Measurements from ENCODE around the gene PRM1. TPM values are rescaled to one million over a fixed set of nuclear protein-coding genes. Genes with fewer than 3 reads are reported as not detected.
"Not testable (repeated sequence)": the region's sequence is repeated elsewhere in the genome, so short reads cannot be mapped to it uniquely, and the experiment has no call there.

PRM1 gene
- total and polyA plus RNA-seq, 4 donors = not detected

GRCh38 chr16:11299865-11300559 is 18.9 kb upstream of the PRM1 start:
- intact Hi-C loops (cut with DNase I) = no loop called here
- ATAC-seq (ENCODE audit: low FRiP score) (no peak), DNase-seq (no peak)
- no peaks in the 10 kb centered on the region for H3K9me3 ChIP-seq (ENCODE audit: control insufficient read depth, low read length)
- H3K4me1 ChIP-seq (ENCODE audit: control insufficient read depth in 1 of 2, insufficient read depth in 2 of 2, low read length in 2 of 2) = no peaks in the 10 kb centered on the region
- H3K27me3 ChIP-seq (ENCODE audit: control insufficient read depth in 1 of 2, insufficient read depth in 2 of 2, low read length in 1 of 2) = no peaks in the 10 kb centered on the region
- WGBS, 2 donors = 90 to 92% methylated on average over 6 of the region's 6 CpGs
- H3K36me3 ChIP-seq (ENCODE audit: control insufficient read depth in 1 of 2, insufficient read depth in 2 of 2, low read length in 1 of 2) = no peaks in the 10 kb centered on the region
- H3K27ac ChIP-seq (ENCODE audit: low read depth in 1 of 2, low read length in 2 of 2) = no peak overlapping the region
- no peak overlapping the region for H3K4me3 ChIP-seq (ENCODE audit: low read length in 2 of 2)

- ATAC-seq (ENCODE audit: low FRiP score); DNase-seq; H3K9me3 ChIP-seq (ENCODE audit: control insufficient read depth, low read length); H3K36me3 ChIP-seq (ENCODE audit: control insufficient read depth in 1 of 2, insufficient read depth in 2 of 2, low read length in 1 of 2); intact Hi-C loops (cut with DNase I); H3K27ac ChIP-seq (ENCODE audit: low read depth in 1 of 2, low read length in 2 of 2); H3K4me3 ChIP-seq (ENCODE audit: low read length in 2 of 2); H3K27me3 ChIP-seq (ENCODE audit: control insufficient read depth in 1 of 2, insufficient read depth in 2 of 2, low read length in 1 of 2); H3K4me1 ChIP-seq (ENCODE audit: control insufficient read depth in 1 of 2, insufficient read depth in 2 of 2, low read length in 2 of 2): not testable (repeated sequence)
- WGBS, 2 donors = 92 to 94% methylated on average over 13 of the region's 13 CpGs
These were observed 17.9 kb upstream of the PRM1 start for GRCh38 chr16:11298950-11299547.

- no peak for DNase-seq
- intact Hi-C loops (cut with DNase I) = no loop called here
- WGBS, 2 donors = 86 to 93% methylated on average over 5 of the region's 5 CpGs
- Histone ChIP-seq H3K27me3 (ENCODE audit: control insufficient read depth in 1 of 2, insufficient read depth in 2 of 2, low read length in 1 of 2) (no peaks in the 10 kb centered on the region), H3K4me3 (ENCODE audit: low read length in 2 of 2) (no peak overlapping the region), H3K36me3 (ENCODE audit: control insufficient read depth in 1 of 2, insufficient read depth in 2 of 2, low read length in 1 of 2) (no peaks in the 10 kb centered on the region), H3K27ac (ENCODE audit: low read depth in 1 of 2, low read length in 2 of 2) (no peak overlapping the region), H3K9me3 (ENCODE audit: control insufficient read depth, low read length) (no peaks in the 10 kb centered on the region), H3K4me1 (ENCODE audit: control insufficient read depth in 1 of 2, insufficient read depth in 2 of 2, low read length in 2 of 2) (no peaks in the 10 kb centered on the region)
- ATAC-seq (ENCODE audit: low FRiP score) = no peak
These were observed 17.2 kb upstream of the PRM1 start for GRCh38 chr16:11298143-11298900.

- Histone ChIP-seq H3K9me3 (ENCODE audit: control insufficient read depth, low read length) (no peaks in the 10 kb centered on the region), H3K4me1 (ENCODE audit: control insufficient read depth in 1 of 2, insufficient read depth in 2 of 2, low read length in 2 of 2) (no peaks in the 10 kb centered on the region), H3K36me3 (ENCODE audit: control insufficient read depth in 1 of 2, insufficient read depth in 2 of 2, low read length in 1 of 2) (no peaks in the 10 kb centered on the region), H3K4me3 (ENCODE audit: low read length in 2 of 2) (no peak overlapping the region), H3K27me3 (ENCODE audit: control insufficient read depth in 1 of 2, insufficient read depth in 2 of 2, low read length in 1 of 2) (no peaks in the 10 kb centered on the region), H3K27ac (ENCODE audit: low read depth in 1 of 2, low read length in 2 of 2) (no peak overlapping the region)
- ATAC-seq (ENCODE audit: low FRiP score) = peak; percentile 89
- peak; percentile 88 to 90 for DNase-seq
- WGBS, 2 donors = 7 to 8% methylated on average over 16 to 19 of the region's 19 CpGs
- intact Hi-C loops (cut with DNase I) = no loop called here
These were observed 16.5 kb upstream of the PRM1 start for GRCh38 chr16:11297492-11298142.

GRCh38 chr16:11296706-11297491 is 15.8 kb upstream of the PRM1 start:
- no peak for ATAC-seq (ENCODE audit: low FRiP score)
- intact Hi-C loops (cut with DNase I) = no loop called here

GRCh38 chr16:11296351-11296705 is 15.2 kb upstream of the PRM1 start:
- Histone ChIP-seq H3K27ac (ENCODE audit: low read depth in 1 of 2, low read length in 2 of 2) (no peak overlapping the region), H3K36me3 (ENCODE audit: control insufficient read depth in 1 of 2, insufficient read depth in 2 of 2, low read length in 1 of 2) (no peaks in the 10 kb centered on the region), H3K4me1 (ENCODE audit: control insufficient read depth in 1 of 2, insufficient read depth in 2 of 2, low read length in 2 of 2) (no peaks in the 10 kb centered on the region), H3K9me3 (ENCODE audit: control insufficient read depth, low read length) (no peaks in the 10 kb centered on the region), H3K27me3 (ENCODE audit: control insufficient read depth in 1 of 2, insufficient read depth in 2 of 2, low read length in 1 of 2) (no peaks in the 10 kb centered on the region), H3K4me3 (ENCODE audit: low read length in 2 of 2) (no peak overlapping the region)
- whole genome bisulfite sequencing, 2 donors = 61 to 69% methylated on average over 3 of the region's 3 CpGs
- intact Hi-C loops (cut with DNase I) = no loop called here
- no peak for ATAC-seq (ENCODE audit: low FRiP score)
- DNase-seq = no peak

More at GRCh38 chr16:11296706-11297491, 15.8 kb upstream of the PRM1 start:
- H3K27me3 ChIP-seq (ENCODE audit: control insufficient read depth in 1 of 2, insufficient read depth in 2 of 2, low read length in 1 of 2) = no peaks in the 10 kb centered on the region
- DNase-seq = no peak
- H3K27ac ChIP-seq (ENCODE audit: low read depth in 1 of 2, low read length in 2 of 2) = no peak overlapping the region
- no peaks in the 10 kb centered on the region for H3K36me3 ChIP-seq (ENCODE audit: control insufficient read depth in 1 of 2, insufficient read depth in 2 of 2, low read length in 1 of 2)
- H3K9me3 ChIP-seq (ENCODE audit: control insufficient read depth, low read length) = no peaks in the 10 kb centered on the region
- no peak overlapping the region for H3K4me3 ChIP-seq (ENCODE audit: low read length in 2 of 2)
- H3K4me1 ChIP-seq (ENCODE audit: control insufficient read depth in 1 of 2, insufficient read depth in 2 of 2, low read length in 2 of 2) = no peaks in the 10 kb centered on the region
- 33 to 43% methylated on average over 10 of the region's 10 CpGs for WGBS, 2 donors

GRCh38 chr16:11295672-11296071 is 14.5 kb upstream of the PRM1 start:
- WGBS, 2 donors = 89 to 92% methylated on average over 4 of the region's 4 CpGs
- intact Hi-C loops (cut with DNase I) = no loop called here
- no peak overlapping the region for H3K4me3 ChIP-seq (ENCODE audit: low read length in 2 of 2)
- no peak for ATAC-seq (ENCODE audit: low FRiP score)
- H3K27ac ChIP-seq (ENCODE audit: low read depth in 1 of 2, low read length in 2 of 2) = no peak overlapping the region
- no peaks in the 10 kb centered on the region for H3K36me3 ChIP-seq (ENCODE audit: control insufficient read depth in 1 of 2, insufficient read depth in 2 of 2, low read length in 1 of 2)
- H3K4me1 ChIP-seq (ENCODE audit: control insufficient read depth in 1 of 2, insufficient read depth in 2 of 2, low read length in 2 of 2) = no peaks in the 10 kb centered on the region
- H3K27me3 ChIP-seq (ENCODE audit: control insufficient read depth in 1 of 2, insufficient read depth in 2 of 2, low read length in 1 of 2) = no peaks in the 10 kb centered on the region
- H3K9me3 ChIP-seq (ENCODE audit: control insufficient read depth, low read length) = no peaks in the 10 kb centered on the region
- DNase-seq = no peak

- H3K36me3 ChIP-seq (ENCODE audit: control insufficient read depth in 1 of 2, insufficient read depth in 2 of 2, low read length in 1 of 2) = no peaks in the 10 kb centered on the region
- H3K4me3 ChIP-seq (ENCODE audit: low read length in 2 of 2) = no peak overlapping the region
- H3K9me3 ChIP-seq (ENCODE audit: control insufficient read depth, low read length) = no peaks in the 10 kb centered on the region
- ATAC-seq (ENCODE audit: low FRiP score) (no peak), DNase-seq (no peak)
- H3K27ac ChIP-seq (ENCODE audit: low read depth in 1 of 2, low read length in 2 of 2) = no peak overlapping the region
- intact Hi-C loops (cut with DNase I) = no loop called here
- 89 to 92% methylated on average over 7 of the region's 7 CpGs for WGBS, 2 donors
- no peaks in the 10 kb centered on the region for H3K4me1 ChIP-seq (ENCODE audit: control insufficient read depth in 1 of 2, insufficient read depth in 2 of 2, low read length in 2 of 2)
- H3K27me3 ChIP-seq (ENCODE audit: control insufficient read depth in 1 of 2, insufficient read depth in 2 of 2, low read length in 1 of 2) = no peaks in the 10 kb centered on the region
These were observed 11.1 kb upstream of the PRM1 start for GRCh38 chr16:11292076-11292748.
